Camera-type eye (tissue), 1 donor: ENCODE data around the gene ZNF552. TPM values are rescaled to one million over a fixed set of nuclear protein-coding genes. Genes with fewer than 3 reads are reported as not detected.

Experiments
- total RNA-seq: library from RNA; depleted of rRNA; stranded (reverse); fragments of >200 nt; gene quantifications from one replicate; pipeline ENCODE4 v1.2.3, GENCODE V29; 2014

The ZNF552 gene
- 10.1 TPM for total RNA-seq

DNA sequence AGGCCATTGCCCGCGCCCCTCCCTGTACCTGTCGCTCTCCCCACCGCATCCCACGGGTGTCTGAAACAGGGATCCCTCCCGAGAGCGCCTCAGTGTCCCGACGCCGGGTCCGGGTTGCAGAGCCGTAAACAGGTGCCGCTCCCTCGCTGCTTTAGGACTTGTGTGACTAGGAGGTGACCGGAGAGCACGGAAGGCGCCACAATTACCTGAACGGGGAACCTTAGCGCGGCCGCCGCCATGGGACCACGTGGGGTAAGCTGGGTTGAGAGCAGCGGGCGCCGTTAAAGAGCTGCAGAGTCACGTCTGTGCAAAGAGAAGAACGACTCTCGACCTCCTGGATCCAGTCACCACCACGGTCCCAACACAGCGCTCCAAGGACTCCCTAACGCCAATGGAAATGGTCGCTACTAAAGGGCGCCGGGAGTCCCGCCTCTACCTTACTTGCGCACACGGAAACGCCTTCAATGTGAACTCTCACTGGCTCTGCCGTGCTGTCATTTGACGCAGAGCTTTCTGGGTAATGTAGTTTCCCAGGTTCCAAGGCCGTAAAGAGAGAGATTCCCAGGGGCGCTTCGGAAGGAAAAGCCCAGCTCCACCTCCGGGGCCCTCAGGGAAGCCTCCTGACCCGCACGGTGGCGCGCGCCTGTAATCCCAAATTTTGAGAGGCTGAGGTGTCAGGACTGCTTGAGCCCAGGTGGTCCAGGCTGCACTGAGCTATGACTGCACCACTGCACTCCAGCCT, at the start of gene ZNF552:
Gene ZNF552, minus strand, starts transcription at position 409 of the 742 bp plus-strand sequence. Its CDS starts 170 bp downstream, at position 239.

DNA sequence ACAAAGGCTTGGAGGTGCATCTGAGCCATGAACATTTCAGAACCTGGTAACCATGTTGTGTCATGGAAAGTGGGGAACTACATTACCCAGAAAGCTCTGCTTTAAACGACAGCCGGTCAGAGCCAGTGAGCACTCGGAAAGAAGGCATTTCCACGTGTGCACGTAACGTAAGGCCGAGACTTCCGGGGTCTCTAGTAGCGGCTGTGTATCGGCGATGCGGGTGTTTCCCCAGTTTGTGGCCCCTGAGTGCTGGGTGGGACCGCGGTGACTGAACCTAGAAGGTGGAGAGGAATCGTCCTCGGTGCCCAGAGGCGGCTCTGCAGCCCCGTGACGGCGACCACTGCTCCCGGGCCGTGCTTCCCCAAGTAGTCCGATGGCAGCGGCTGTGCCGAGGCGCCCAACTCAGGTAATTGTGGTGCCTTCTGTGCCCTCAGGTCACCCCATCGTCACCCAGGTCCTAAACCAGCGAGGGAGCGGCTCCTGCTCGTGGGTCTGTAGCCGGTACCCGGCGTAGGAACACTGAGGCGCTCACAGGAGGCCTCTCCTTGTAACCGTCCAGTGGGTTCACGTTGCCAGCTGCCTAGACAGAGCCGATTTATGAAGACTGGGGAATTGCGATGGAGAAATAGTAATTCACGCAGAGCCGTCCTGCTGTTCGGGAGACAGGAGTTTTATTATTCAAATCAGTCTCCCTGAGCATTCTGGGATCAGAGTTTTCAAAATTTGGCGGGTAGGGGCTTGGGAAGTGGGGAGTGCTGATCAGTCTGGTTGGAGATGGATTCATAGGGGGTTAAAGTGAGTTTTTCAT, 35.2 kb upstream of the ZNF552 start, which contains the start of gene ZNF587:
Gene ZNF587, plus strand, starts transcription at position 194 of the 808 bp plus-strand sequence. Its CDS starts 180 bp downstream, at position 374.

GRCh38 chr19:57830071-57830602, 15.4 kb upstream of the ZNF552 start, which contains the start of gene ZNF587B:
Gene ZNF587B, plus strand, starts transcription at chr19:57830299. Its CDS starts 230 bp downstream, at chr19:57830529.

GRCh38 chr19:57769345-57770131, 45.2 kb downstream of the ZNF552 start, which contains the start of gene ZNF586:
Gene ZNF586, plus strand, starts transcription at chr19:57769676. Its CDS starts 167 bp downstream, at chr19:57769843.

Other genes with a start within 250 kb of the ZNF552 start
- gene ZNF416, start 236.0 kb downstream of the ZNF552 start, total RNA-seq, result 10.8 TPM
- gene ZIK1, start 230.8 kb downstream of the ZNF552 start, total RNA-seq, result 28.7 TPM
- 7.1 TPM for gene ZNF530, start 215.0 kb downstream of the ZNF552 start, total RNA-seq
- gene ZNF134, start 200.7 kb downstream of the ZNF552 start, total RNA-seq, result 65.3 TPM
- gene ZNF211, start 181.7 kb downstream of the ZNF552 start, total RNA-seq, result 40.5 TPM
- not detected for gene ZSCAN4, start 146.0 kb downstream of the ZNF552 start, total RNA-seq
- gene ZNF551, start 132.9 kb downstream of the ZNF552 start, total RNA-seq, result 23.9 TPM
- 33.0 TPM for gene ZNF154, start 105.7 kb downstream of the ZNF552 start, total RNA-seq
- gene ZNF671, start 87.3 kb downstream of the ZNF552 start, total RNA-seq, result 27.8 TPM
- 48.5 TPM for gene ZNF776, start 68.1 kb downstream of the ZNF552 start, total RNA-seq
- 46.6 TPM for gene ZNF586, start 45.2 kb downstream of the ZNF552 start, total RNA-seq
- gene ZNF587B, start 15.4 kb upstream of the ZNF552 start, total RNA-seq, result 30.3 TPM
- gene ZNF587, start 34.9 kb upstream of the ZNF552 start, total RNA-seq, result 65.3 TPM
- 32.8 TPM for gene ZNF814, start 74.1 kb upstream of the ZNF552 start, total RNA-seq
- 52.0 TPM for gene ZNF417, start 101.7 kb upstream of the ZNF552 start, total RNA-seq
- gene ZNF418, start 120.5 kb upstream of the ZNF552 start, total RNA-seq, result 31.7 TPM
- gene ZNF256, start 132.8 kb upstream of the ZNF552 start, total RNA-seq, result 19.6 TPM
- gene C19orf18, start 159.6 kb upstream of the ZNF552 start, total RNA-seq, result 0.66 TPM
- gene ZNF606, start 187.9 kb upstream of the ZNF552 start, total RNA-seq, result 101 TPM
- 0.38 TPM for gene ZSCAN1, start 219.1 kb upstream of the ZNF552 start, total RNA-seq
- gene ZNF135, start 244.4 kb upstream of the ZNF552 start, total RNA-seq, result 25.1 TPM